Prostate gland (tissue), 2 donors: Measurements from ENCODE around the gene DHRS7. TPM values are rescaled to one million over a fixed set of nuclear protein-coding genes. Genes with fewer than 3 reads are reported as not detected.

Source experiments
- DNase-seq: peaks from one replicate; pipeline ENCODE4 v3.0.0-alpha.2; 2019; ENCODE audit warnings: low spot score
- H3K27ac ChIP-seq, 2 donors: fragments of 200-600 bp; sonication (generic); 2 replicates each; pipeline ENCODE4 v1.5.1; 2017 to 2019
- H3K27me3 ChIP-seq: fragments of 200-600 bp; sonication (generic); replicated peaks from 2 replicates; pipeline ENCODE4 v1.5.1; 2019; ENCODE audit not compliant: insufficient read depth
- H3K36me3 ChIP-seq, 2 donors: fragments of 200-600 bp; sonication (generic); 1 replicate in 1 of 2; 2 replicates in 1 of 2; pipeline versions ENCODE4 v1.5.1 to v1.8.1; 2017 to 2019
- H3K4me1 ChIP-seq: fragments of 200-600 bp; sonication (generic); replicated peaks from 2 replicates; pipeline ENCODE4 v1.5.1; 2019
- H3K4me3 ChIP-seq, 2 donors: fragments of 200-600 bp; sonication (generic); 2 replicates each; pipeline ENCODE4 v1.5.1; 2017 to 2019
- H3K9me3 ChIP-seq: fragments of 200-600 bp; sonication (generic); 2 replicates; pipeline ENCODE4 v1.5.1; 2017
- CTCF ChIP-seq, 4 experiments: fragments of 200-600 bp in 2 of 4; fragments of 450-650 bp in 2 of 4; sonication (generic) in 2 of 4; IDR thresholded peaks; 1 replicate in 3 of 4; 2 replicates in 1 of 4; pipeline ENCODE4 v1.5.1; 2016 to 2019; ENCODE audit warnings: antibody characterized with exemption in 4 of 4, mild to moderate bottlenecking in 2 of 4, moderate library complexity in 2 of 4
- POLR2A ChIP-seq: fragments of 450-650 bp; IDR thresholded peaks from one replicate; pipeline ENCODE4 v1.6.1; 2016; ENCODE audit warnings: antibody characterized with exemption, mild to moderate bottlenecking
- POLR2AphosphoS5 ChIP-seq: sonication (generic); formaldehyde crosslinking; IDR thresholded peaks from one replicate; pipeline ENCODE4 v1.6.1; 2017; ENCODE audit warnings: antibody characterized with exemption
- WGBS: methylation state at CpG from one replicate; pipeline ENCODE4 v1.1.5; 2018; 5-methylcytosine and 5-hydroxymethylcytosine counted together
- intact Hi-C: fragments of 100-400 bp; cut with DNase I; formaldehyde crosslinking; loops from one replicate; pipeline ENCODE4 v1.14.2; 2022
- total RNA-seq, 2 donors: library from RNA; depleted of rRNA; stranded (reverse); fragments of >200 nt; gene quantifications; one replicate each; pipeline ENCODE4 v1.1.0, GENCODE V29; 2016

DHRS7 gene
- total RNA-seq, 2 donors from 2014 or later: 182 to 2,241 TPM

GRCh38 chr14:60179431-60179869 is 14.3 kb upstream of the DHRS7 start:
- DNase-seq: no peak
- Histone ChIP-seq H3K9me3 (no peaks in the 10 kb centered on the region), H3K4me3 (no peak overlapping the region), H3K27me3 (no peaks in the 10 kb centered on the region), H3K27ac (no peak overlapping the region), H3K36me3 (no peaks in the 10 kb centered on the region), H3K4me1 (no peaks in the 10 kb centered on the region)
- intact Hi-C loops: no loop called here
- no peak for TF ChIP-seq CTCF (IDR thresholded peaks at IDR 0.05)
- no peak for TF ChIP-seq POLR2AphosphoS5
- 51% methylated on average over 3 of the region's 3 CpGs for WGBS

- Histone ChIP-seq H3K36me3 (no peaks in the 10 kb centered on the region), H3K27me3 (no peaks in the 10 kb centered on the region), H3K9me3 (no peaks in the 10 kb centered on the region), H3K27ac (no peak overlapping the region), H3K4me3 (no peak overlapping the region), H3K4me1 (no peaks in the 10 kb centered on the region)
- WGBS: 93% methylated on average over 1 of the region's 1 CpG
- intact Hi-C loops: no loop called here
- TF ChIP-seq POLR2A (no peak), CTCF (IDR thresholded peaks at IDR 0.05) (no peak), POLR2AphosphoS5 (no peak)
- no peak for DNase-seq
Measured at GRCh38 chr14:60178820-60179219, 13.6 kb upstream of the DHRS7 start.

GRCh38 chr14:60178164-60178563 is 13.0 kb upstream of the DHRS7 start:
- Histone ChIP-seq H3K4me1 (no peaks in the 10 kb centered on the region), H3K4me3 (no peak overlapping the region), H3K36me3 (no peaks in the 10 kb centered on the region), H3K27ac (no peak overlapping the region), H3K9me3 (no peaks in the 10 kb centered on the region), H3K27me3 (no peaks in the 10 kb centered on the region)
- WGBS: 93% methylated on average over 1 of the region's 1 CpG
- TF ChIP-seq POLR2A: no peak
- no peak for TF ChIP-seq CTCF (IDR thresholded peaks at IDR 0.05)
- TF ChIP-seq POLR2AphosphoS5: no peak
- no peak for DNase-seq
- intact Hi-C loops: no loop called here

- DNase-seq: no peak
- H3K4me1 ChIP-seq: no peaks in the 10 kb centered on the region
- H3K9me3 ChIP-seq: no peaks in the 10 kb centered on the region
- H3K4me3 ChIP-seq: no peak overlapping the region
- intact Hi-C loops: no loop called here
- 89% methylated on average over 2 of the region's 2 CpGs for WGBS
- no peak overlapping the region for H3K27ac ChIP-seq
- no peaks in the 10 kb centered on the region for H3K36me3 ChIP-seq
- no peak for TF ChIP-seq POLR2AphosphoS5
- no peak for TF ChIP-seq POLR2A
- TF ChIP-seq CTCF (IDR thresholded peaks at IDR 0.05): no peak
- no peaks in the 10 kb centered on the region for H3K27me3 ChIP-seq
Measured at GRCh38 chr14:60175255-60175902, 10.2 kb upstream of the DHRS7 start.
